ENCODE measurements around the gene BAIAP2.

BAIAP2 gene

DNA sequence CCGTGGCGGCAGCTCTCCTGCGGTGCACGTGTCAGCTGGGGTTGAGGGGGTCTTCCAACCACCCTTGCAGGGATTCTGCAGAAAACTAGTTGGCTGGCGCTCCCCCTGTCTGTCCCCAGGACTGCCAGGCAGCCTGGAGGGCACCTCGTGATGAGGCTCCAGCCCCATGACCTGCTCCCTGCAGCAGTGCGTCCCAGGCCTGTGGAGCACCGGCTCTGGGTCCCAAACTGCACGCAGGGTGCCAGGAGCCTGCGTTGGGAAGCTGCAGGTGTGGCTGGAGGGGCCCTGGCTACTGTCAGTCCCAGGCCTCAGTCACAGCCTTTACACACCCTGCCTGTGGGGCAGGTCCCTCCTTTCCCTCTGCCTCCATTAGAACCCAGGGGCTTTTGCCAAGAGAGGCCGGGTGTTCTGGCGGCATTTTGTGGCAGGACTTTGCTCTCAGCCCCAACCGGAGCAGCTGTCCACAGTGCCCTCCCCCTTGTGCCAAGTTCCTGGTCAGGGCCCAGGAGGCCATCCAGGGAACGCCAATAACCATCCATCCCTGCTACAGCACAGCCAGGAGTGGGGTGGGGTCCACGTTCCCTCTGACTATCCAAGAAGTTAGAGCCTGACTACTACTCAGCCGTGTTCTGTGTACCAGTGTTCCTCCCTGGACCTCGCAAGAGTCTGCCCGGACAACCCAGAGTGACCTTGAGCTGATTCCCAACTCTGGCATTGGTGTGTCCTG is 34.2 kb upstream of the BAIAP2 start:
- H3K36me3 ChIP-seq (ENCODE audit: low read depth), result peaks cover 32% of the 10 kb centered on the region
- H3K27ac ChIP-seq (ENCODE audit: poor library complexity, severe bottlenecking), result no peak overlapping the region
- H3K27me3 ChIP-seq (ENCODE audit: insufficient read depth, poor library complexity, severe bottlenecking), result peaks cover 24% of the 10 kb centered on the region
- no peaks in the 10 kb centered on the region for H3K9me3 ChIP-seq (ENCODE audit: severe bottlenecking)
- DNase-seq (ENCODE audit: low spot score), result no peak
- peaks cover 7% of the 10 kb centered on the region for H3K4me1 ChIP-seq (ENCODE audit: insufficient read depth, poor library complexity, severe bottlenecking)
- no peak for ATAC-seq (ENCODE audit: low read depth)
- no peak for TF ChIP-seq CTCF (IDR thresholded peaks at IDR 0.05; ENCODE audit: poor library complexity, severe bottlenecking)
- no peak overlapping the region for H3K4me3 ChIP-seq (ENCODE audit: severe bottlenecking)

- Histone ChIP-seq H3K9me3 (ENCODE audit: severe bottlenecking) (no peaks in the 10 kb centered on the region), H3K27me3 (ENCODE audit: insufficient read depth, poor library complexity, severe bottlenecking) (peaks cover 36% of the 10 kb centered on the region), H3K4me1 (ENCODE audit: insufficient read depth, poor library complexity, severe bottlenecking) (peaks cover 7% of the 10 kb centered on the region), H3K27ac (ENCODE audit: poor library complexity, severe bottlenecking) (no peak overlapping the region), H3K4me3 (ENCODE audit: severe bottlenecking) (no peak overlapping the region), H3K36me3 (ENCODE audit: low read depth) (peaks cover 22% of the 10 kb centered on the region; the same call in 1 of the 2 replicates)
- no peak for ATAC-seq (ENCODE audit: low read depth)
- TF ChIP-seq CTCF (IDR thresholded peaks at IDR 0.05; ENCODE audit: poor library complexity, severe bottlenecking), result no peak
- DNase-seq (ENCODE audit: low spot score), result no peak
These were observed 33.0 kb upstream of the BAIAP2 start for GRCh38 chr17:81002013-81002384.

DNA sequence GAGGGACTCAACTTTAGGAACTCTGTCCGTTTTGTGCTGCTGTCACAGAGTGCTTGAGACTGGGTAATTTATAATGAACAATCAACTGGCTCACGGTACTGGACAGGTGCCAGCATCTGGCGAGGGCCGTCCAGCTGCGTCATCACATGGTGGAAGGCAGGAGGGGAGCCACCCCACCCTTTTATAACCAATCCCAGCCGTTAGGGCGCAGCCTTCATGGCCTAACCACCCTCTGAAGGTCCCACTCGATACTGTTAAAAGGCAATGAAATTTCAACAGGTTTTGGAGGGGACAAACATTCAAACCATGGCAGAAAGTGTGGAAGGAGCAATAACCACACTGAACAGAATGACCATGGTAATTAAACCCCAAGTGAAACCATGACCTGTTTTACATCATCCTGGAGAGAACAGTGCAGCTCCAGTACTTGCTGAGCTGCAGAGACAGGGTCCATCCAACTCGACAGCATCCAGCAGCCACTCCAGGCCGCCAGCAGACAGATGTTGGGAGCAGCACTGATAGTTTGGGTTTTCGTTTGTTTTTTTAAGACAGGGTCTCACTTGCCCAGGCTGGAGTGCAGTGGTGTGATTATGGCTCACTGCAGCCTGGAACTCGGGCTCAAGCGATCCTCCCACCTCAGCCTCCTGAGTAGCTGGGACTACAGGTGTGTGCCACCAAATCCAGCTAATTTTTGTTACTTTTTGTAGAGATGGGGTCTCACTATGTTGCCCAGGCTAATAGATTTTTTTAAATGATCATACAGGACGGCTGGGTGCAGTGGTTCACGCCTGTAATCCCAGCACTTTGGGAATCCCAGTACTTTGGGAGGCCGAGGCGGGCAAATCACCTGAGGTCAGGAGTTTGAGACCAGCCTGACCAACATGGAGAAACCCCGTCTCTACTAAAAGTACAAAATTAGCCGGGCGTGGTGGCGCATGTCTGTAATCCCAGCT is 32.3 kb upstream of the BAIAP2 start:
- ATAC-seq (ENCODE audit: low read depth), result peak; percentile 57
- Histone ChIP-seq H3K9me3 (ENCODE audit: severe bottlenecking) (no peaks in the 10 kb centered on the region), H3K27me3 (ENCODE audit: insufficient read depth, poor library complexity, severe bottlenecking) (peaks cover 40% of the 10 kb centered on the region), H3K4me3 (ENCODE audit: severe bottlenecking) (no peak overlapping the region), H3K27ac (ENCODE audit: poor library complexity, severe bottlenecking) (no peak overlapping the region), H3K4me1 (ENCODE audit: insufficient read depth, poor library complexity, severe bottlenecking) (peaks cover 7% of the 10 kb centered on the region), H3K36me3 (ENCODE audit: low read depth) (peaks cover 15% of the 10 kb centered on the region; the same call in 1 of the 2 replicates)
- no peak for TF ChIP-seq CTCF (IDR thresholded peaks at IDR 0.05; ENCODE audit: poor library complexity, severe bottlenecking)
- no peak for DNase-seq (ENCODE audit: low spot score)

- TF ChIP-seq CTCF (IDR thresholded peaks at IDR 0.05; ENCODE audit: poor library complexity, severe bottlenecking), result no peak
- Histone ChIP-seq H3K27me3 (ENCODE audit: insufficient read depth, poor library complexity, severe bottlenecking) (peaks cover 40% of the 10 kb centered on the region), H3K9me3 (ENCODE audit: severe bottlenecking) (no peaks in the 10 kb centered on the region), H3K4me3 (ENCODE audit: severe bottlenecking) (no peak overlapping the region), H3K36me3 (ENCODE audit: low read depth) (peaks cover 3% of the 10 kb centered on the region; the same call in 1 of the 2 replicates), H3K4me1 (ENCODE audit: insufficient read depth, poor library complexity, severe bottlenecking) (peaks cover 7% of the 10 kb centered on the region), H3K27ac (ENCODE audit: poor library complexity, severe bottlenecking) (no peak overlapping the region)
- ATAC-seq (ENCODE audit: low read depth), result no peak
- no peak for DNase-seq (ENCODE audit: low spot score)
These were observed 31.1 kb upstream of the BAIAP2 start for GRCh38 chr17:81003711-81004475.
